Measurements from ENCODE around the gene SLC37A3. TPM values are rescaled to one million over a fixed set of nuclear protein-coding genes. Genes with fewer than 3 reads are reported as not detected.
"Not testable (repeated sequence)": the region's sequence is repeated elsewhere in the genome, so short reads cannot be mapped to it uniquely, and the experiment has no call there.

Gene SLC37A3
- total RNA-seq, 1 donor from 2014 or later, result 13.2 TPM

- intact Hi-C loops (cut with DNase I), result no loop called here
- no peak for DNase-seq (ENCODE audit: low spot score)
Observed at GRCh38 chr7:140317999-140318398, 80.3 kb downstream of the SLC37A3 start.

- intact Hi-C loops (cut with DNase I), result no loop called here
- DNase-seq (ENCODE audit: low spot score), result no peak
Observed at GRCh38 chr7:140317597-140317996, 80.7 kb downstream of the SLC37A3 start.

GRCh38 chr7:140316165-140316661 is 82.1 kb downstream of the SLC37A3 start:
- intact Hi-C loops (cut with DNase I), result no loop called here
- peak; percentile 81 for DNase-seq (ENCODE audit: low spot score)

- no peak for DNase-seq (ENCODE audit: low spot score)
- intact Hi-C loops (cut with DNase I), result no loop called here
Observed at GRCh38 chr7:140315498-140316164, 82.7 kb downstream of the SLC37A3 start.

- DNase-seq (ENCODE audit: low spot score), result no peak
- intact Hi-C loops (cut with DNase I), result no loop called here
Observed at GRCh38 chr7:140314573-140315480, 83.5 kb downstream of the SLC37A3 start.

GRCh38 chr7:140312141-140312846 is 86.0 kb downstream of the SLC37A3 start:
- DNase-seq (ENCODE audit: low spot score), result no peak
- intact Hi-C loops (cut with DNase I), result no loop called here

GRCh38 chr7:140311128-140311527 is 87.2 kb downstream of the SLC37A3 start:
- intact Hi-C loops (cut with DNase I); DNase-seq (ENCODE audit: low spot score): not testable (repeated sequence)

- intact Hi-C loops (cut with DNase I), result no loop called here
- DNase-seq (ENCODE audit: low spot score), result no peak
Observed at GRCh38 chr7:140310337-140311002, 87.9 kb downstream of the SLC37A3 start.

- intact Hi-C loops (cut with DNase I), result no loop called here
Observed at GRCh38 chr7:140308060-140308459, 90.3 kb downstream of the SLC37A3 start.

GRCh38 chr7:140304191-140304799 is 94.0 kb downstream of the SLC37A3 start:
- intact Hi-C loops (cut with DNase I), result no loop called here
- DNase-seq (ENCODE audit: low spot score), result no peak

More at GRCh38 chr7:140308060-140308459, 90.3 kb downstream of the SLC37A3 start:
- DNase-seq (ENCODE audit: low spot score), result no peak

- no peak for DNase-seq (ENCODE audit: low spot score)
- intact Hi-C loops (cut with DNase I), result no loop called here
Observed at GRCh38 chr7:140300243-140301136, 97.8 kb downstream of the SLC37A3 start.

- DNase-seq (ENCODE audit: low spot score), result no peak
- intact Hi-C loops (cut with DNase I), result no loop called here
Observed at GRCh38 chr7:140298213-140298612, 100.1 kb downstream of the SLC37A3 start.

GRCh38 chr7:140297192-140297591 is 101.1 kb downstream of the SLC37A3 start:
- no peak for DNase-seq (ENCODE audit: low spot score)
- intact Hi-C loops (cut with DNase I), result no loop called here

GRCh38 chr7:140295224-140295738 is 103.0 kb downstream of the SLC37A3 start:
- intact Hi-C loops (cut with DNase I), result no loop called here
- DNase-seq (ENCODE audit: low spot score), result no peak

- intact Hi-C loops (cut with DNase I), result no loop called here
Observed at GRCh38 chr7:140294454-140294853, 103.9 kb downstream of the SLC37A3 start.

GRCh38 chr7:140292438-140292837 is 105.9 kb downstream of the SLC37A3 start:
- intact Hi-C loops (cut with DNase I), result no loop called here
- DNase-seq (ENCODE audit: low spot score), result no peak

More at GRCh38 chr7:140294454-140294853, 103.9 kb downstream of the SLC37A3 start:
- no peak for DNase-seq (ENCODE audit: low spot score)

- no peak for DNase-seq (ENCODE audit: low spot score)
- intact Hi-C loops (cut with DNase I), result no loop called here
Observed at GRCh38 chr7:140289804-140290203, 108.5 kb downstream of the SLC37A3 start.

GRCh38 chr7:140287988-140288387 is 110.3 kb downstream of the SLC37A3 start:
- intact Hi-C loops (cut with DNase I), result no loop called here
- no peak for DNase-seq (ENCODE audit: low spot score)

Data from cardiac septum (tissue), 1 donor.